ENCODE results near the gene RNF223. TPM values are rescaled to one million over a fixed set of nuclear protein-coding genes. Genes with fewer than 3 reads are reported as not detected.

RNF223 gene
- total RNA-seq, 1 experiment from 2014 or later: 0.08 TPM

- Histone ChIP-seq H3K27ac (ENCODE audit: low read length) (no peak overlapping the region), H3K4me1 (ENCODE audit: control insufficient read depth, insufficient read depth, low read length) (peaks cover 11% of the 10 kb centered on the region; the same call in 1 of the 2 replicates), H3K4me3 (ENCODE audit: low read depth in 2 of 2, low read length in 2 of 2) (no peak overlapping the region), H3K27me3 (ENCODE audit: control insufficient read depth, insufficient read depth, low read length) (no peaks in the 10 kb centered on the region), H3K36me3 (ENCODE audit: control insufficient read depth, insufficient read depth, low read length) (no peaks in the 10 kb centered on the region; the same call in 1 of the 2 replicates), H3K9me3 (ENCODE audit: control insufficient read depth, insufficient read depth, low read depth, low read length) (no peaks in the 10 kb centered on the region)
- intact Hi-C loops (cut with micrococcal nuclease; ENCODE audit: unreplicated experiment) (no loop called here), in situ Hi-C loops (cut with HindIII; ENCODE audit: low pct_unique_long_range_greater_than_20kb, low sequenced_read_pairs) (no loop called here)
- no peak for ATAC-seq
- no TSS peak for BruUV-seq (replicated peaks)
- DNase-seq (ENCODE audit: low read depth, low spot score): no peak
- ChIA-PET POLR2A (no interaction called here), CTCF (no interaction called here)
- TF ChIP-seq REST (IDR thresholded peaks at IDR 0.05; ENCODE audit: insufficient read depth in 1 of 2, low read depth in 2 of 2, low read length in 1 of 2) (no peak), POLR2AphosphoS5 (IDR thresholded peaks at IDR 0.05; ENCODE audit: low read depth, low read length) (no peak), SIN3A (IDR thresholded peaks at IDR 0.05; ENCODE audit: borderline replicate concordance, insufficient read depth, low read depth, low read length) (no peak), CTCF (IDR thresholded peaks at IDR 0.05) (no peak), TCF7L2 (IDR thresholded peaks at IDR 0.05; ENCODE audit: low read depth, low read length) (no peak)
These were observed 18.0 kb downstream of the RNF223 start for GRCh38 chr1:1055841-1056736.

- ATAC-seq: no peak
- TF ChIP-seq CTCF (IDR thresholded peaks at IDR 0.05): no peak
- no peak for TF ChIP-seq TCF7L2 (IDR thresholded peaks at IDR 0.05; ENCODE audit: low read depth, low read length)
- TF ChIP-seq POLR2AphosphoS5 (IDR thresholded peaks at IDR 0.05; ENCODE audit: low read depth, low read length): no peak
- no peak for TF ChIP-seq SIN3A (IDR thresholded peaks at IDR 0.05; ENCODE audit: borderline replicate concordance, insufficient read depth, low read depth, low read length)
- TF ChIP-seq REST (IDR thresholded peaks at IDR 0.05; ENCODE audit: insufficient read depth in 1 of 2, low read depth in 2 of 2, low read length in 1 of 2): no peak
These were observed 19.1 kb downstream of the RNF223 start for GRCh38 chr1:1054971-1055370.

More at GRCh38 chr1:1054971-1055370, 19.1 kb downstream of the RNF223 start:
- Histone ChIP-seq H3K36me3 (ENCODE audit: control insufficient read depth, insufficient read depth, low read length) (no peaks in the 10 kb centered on the region; the same call in 1 of the 2 replicates), H3K27ac (ENCODE audit: low read length) (no peak overlapping the region), H3K4me3 (ENCODE audit: low read depth in 2 of 2, low read length in 2 of 2) (no peak overlapping the region), H3K9me3 (ENCODE audit: control insufficient read depth, insufficient read depth, low read depth, low read length) (no peaks in the 10 kb centered on the region), H3K4me1 (ENCODE audit: control insufficient read depth, insufficient read depth, low read length) (peaks cover 6% of the 10 kb centered on the region; the same call in 1 of the 2 replicates), H3K27me3 (ENCODE audit: control insufficient read depth, insufficient read depth, low read length) (no peaks in the 10 kb centered on the region)
- in situ Hi-C loops (cut with HindIII; ENCODE audit: low pct_unique_long_range_greater_than_20kb, low sequenced_read_pairs) (no loop called here), intact Hi-C loops (cut with micrococcal nuclease; ENCODE audit: unreplicated experiment) (no loop called here)
- no peak for DNase-seq (ENCODE audit: low read depth, low spot score)
- ChIA-PET POLR2A (no interaction called here), CTCF (no interaction called here)
- no TSS peak for BruUV-seq (replicated peaks)

All from Panc1 (cell line).